NCI-H748 treated with DMSO at 0.1 percent for 48 hours (cell line): ENCODE results near the gene NME7.
"Not testable (repeated sequence)": the region's sequence is repeated elsewhere in the genome, so short reads cannot be mapped to it uniquely, and the experiment has no call there.

Experiments
- DNase-seq: peaks from one replicate; lab custom pipeline; 2025; lab: John Stamatoyannopoulos, UW

The NME7 gene

DNA sequence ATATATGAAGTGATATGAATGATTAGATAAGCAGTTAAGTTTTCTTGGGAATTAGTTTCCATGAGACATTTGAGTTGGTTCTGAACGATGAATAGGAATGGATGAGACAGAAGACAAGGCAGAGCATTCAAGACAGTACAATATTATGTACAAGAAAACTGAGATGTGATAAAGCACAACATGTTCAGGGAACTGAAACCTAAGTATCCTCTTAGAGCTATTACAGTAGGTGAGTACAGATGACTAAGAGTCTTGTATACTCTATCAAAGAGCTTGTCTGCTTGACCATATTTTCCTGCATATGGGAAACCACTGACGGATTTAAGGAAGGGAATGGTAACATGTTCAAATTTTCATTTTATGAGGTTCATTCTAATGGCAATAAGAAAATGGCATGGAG lies 61.6 kb downstream of the NME7 start:
- no peak for DNase-seq

DNA sequence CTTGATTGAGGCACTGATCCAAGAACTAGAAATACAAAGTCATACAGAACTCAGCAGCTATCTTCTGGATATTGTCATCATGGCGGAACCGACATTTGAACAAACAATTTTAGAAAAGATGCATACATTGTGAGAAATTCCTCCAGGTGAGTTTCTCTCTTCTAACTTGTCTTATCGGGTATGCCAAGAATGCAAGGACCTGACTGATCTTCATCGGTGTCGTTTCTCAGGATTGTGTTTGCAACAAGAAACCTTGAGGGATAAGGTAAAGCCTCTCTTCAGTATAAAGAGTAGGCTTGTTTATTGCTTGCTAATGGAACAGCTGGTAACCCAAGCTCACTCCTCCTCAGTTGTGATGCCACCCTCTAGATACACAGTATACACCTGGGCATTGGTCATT lies 62.2 kb downstream of the NME7 start:
- DNase-seq, result no peak

GRCh38 chr1:169300854-169301253 lies 66.7 kb downstream of the NME7 start:
- DNase-seq, result no peak

DNA sequence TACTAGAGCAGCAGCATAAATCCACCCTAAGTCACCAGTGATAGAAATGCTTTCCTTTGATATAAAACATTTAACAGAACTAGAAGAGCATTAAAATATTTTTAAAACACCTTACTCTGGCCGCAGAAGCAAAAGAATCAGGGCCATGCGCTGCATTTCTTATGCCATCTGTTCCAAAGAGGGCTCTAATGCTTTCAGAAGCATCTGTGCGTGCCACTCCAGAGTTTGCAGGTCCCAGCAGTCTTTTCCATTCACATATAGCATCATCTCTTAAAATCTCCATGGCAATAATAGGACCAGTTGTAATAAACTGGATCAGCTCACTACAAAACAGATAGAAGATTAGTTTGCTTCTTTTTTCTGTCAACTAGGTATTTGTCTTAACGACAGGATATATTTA lies 69.2 kb downstream of the NME7 start:
- no peak for DNase-seq

DNA sequence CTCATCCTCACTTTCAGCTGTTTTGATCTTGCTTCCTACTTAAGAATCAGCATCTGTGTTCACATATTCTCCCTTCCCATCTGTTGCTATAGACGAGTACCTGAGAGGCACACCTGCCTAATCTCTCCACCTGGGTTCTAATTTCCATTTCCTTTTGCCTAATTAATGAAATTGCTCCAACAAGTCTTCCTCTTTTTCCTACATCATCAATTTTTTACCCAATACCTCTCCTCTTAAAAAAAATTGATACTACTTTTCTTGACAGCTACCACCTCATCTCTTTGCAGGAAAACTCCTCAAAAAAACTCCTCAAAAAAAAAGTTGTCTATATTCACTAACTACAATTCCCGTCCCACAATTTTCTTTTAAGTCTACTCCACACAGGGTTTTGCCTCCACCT lies 71.8 kb downstream of the NME7 start:
- DNase-seq, result no peak

- no peak for DNase-seq
These were observed 72.2 kb downstream of the NME7 start for GRCh38 chr1:169295425-169295824.

DNA sequence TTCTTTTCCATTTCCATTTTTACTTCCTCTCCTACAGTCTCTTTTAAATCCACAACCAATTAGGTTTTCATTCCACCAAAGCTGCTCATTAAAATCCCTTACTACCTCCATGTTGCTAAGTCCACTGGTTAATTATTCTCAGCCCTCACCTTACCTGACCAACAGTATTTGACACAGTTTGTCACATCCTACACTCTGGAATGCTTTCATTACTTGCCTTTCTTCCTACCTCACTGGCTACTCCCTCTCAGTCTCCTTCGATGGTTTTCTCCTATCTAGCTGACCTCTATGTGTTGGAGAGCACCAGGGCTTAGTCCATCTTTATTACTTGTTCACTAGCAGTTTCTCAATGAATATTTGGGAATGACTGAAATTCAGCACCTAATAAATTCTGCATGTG lies 78.6 kb downstream of the NME7 start:
- no peak for DNase-seq

- DNase-seq, result no peak
These were observed 79.6 kb downstream of the NME7 start for GRCh38 chr1:169288011-169288414.

- no peak for DNase-seq
These were observed 80.3 kb downstream of the NME7 start for GRCh38 chr1:169287280-169287679.

DNA sequence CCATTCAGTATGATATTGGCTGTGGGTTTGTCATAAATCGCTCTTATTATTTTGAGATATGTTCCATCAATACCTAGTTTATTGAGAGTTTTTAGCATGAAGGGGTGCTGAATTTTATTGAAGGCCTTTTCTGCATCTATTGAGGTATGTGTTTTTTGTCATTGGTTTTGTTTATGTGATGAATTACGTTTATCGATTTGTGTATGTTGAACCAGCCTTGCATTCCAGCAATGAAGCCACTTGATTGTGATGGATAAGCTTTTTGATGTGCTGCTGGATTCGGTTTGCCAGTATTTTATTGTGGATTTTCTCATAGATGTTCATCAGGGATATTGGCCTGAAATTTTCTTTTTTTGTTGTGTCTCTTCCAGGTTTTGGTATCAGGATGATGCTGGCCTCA lies 86.0 kb downstream of the NME7 start:
- DNase-seq, result not testable (repeated sequence)

DNA sequence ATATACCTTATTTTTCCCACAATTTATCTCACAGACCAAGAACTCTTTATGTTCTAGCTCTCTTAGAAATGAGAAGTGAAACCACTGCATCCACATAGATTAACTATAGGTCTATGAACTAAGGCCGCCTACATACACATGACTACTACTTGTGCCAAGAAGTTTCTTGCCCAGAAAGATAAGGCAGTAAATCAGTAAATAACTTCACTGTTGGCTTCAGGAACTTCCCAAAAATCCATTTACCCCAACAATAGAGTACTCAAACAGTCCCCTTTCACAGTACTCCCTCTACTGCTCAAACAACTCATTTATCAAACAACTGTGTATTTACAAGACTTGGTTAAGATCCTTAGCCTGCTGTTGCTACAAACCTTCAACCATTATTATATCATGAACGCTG lies 96.5 kb downstream of the NME7 start:
- DNase-seq, result no peak

- no peak for DNase-seq
These were observed 101.5 kb downstream of the NME7 start for GRCh38 chr1:169266133-169266532.

- no peak for DNase-seq
These were observed 104.5 kb downstream of the NME7 start for GRCh38 chr1:169263059-169263458.

DNA sequence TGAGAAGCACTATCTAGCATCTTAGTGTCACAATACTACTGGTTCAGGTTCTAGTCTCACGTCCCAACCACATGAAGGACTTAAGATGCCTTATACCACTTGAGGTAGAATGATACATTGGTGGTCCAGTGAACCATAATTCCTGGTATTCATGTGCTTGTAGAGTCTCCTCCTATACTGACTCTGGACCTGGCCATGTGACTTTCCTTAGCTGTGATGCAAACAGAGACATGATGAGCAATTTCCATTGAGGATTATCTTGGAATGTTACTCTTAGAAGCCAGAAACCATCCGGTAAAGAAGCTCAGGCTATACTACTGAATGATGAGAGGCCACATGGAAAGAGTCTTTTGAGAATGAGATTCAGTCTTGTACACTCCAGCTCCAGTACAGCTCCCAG lies 105.7 kb downstream of the NME7 start:
- no peak for DNase-seq

DNA sequence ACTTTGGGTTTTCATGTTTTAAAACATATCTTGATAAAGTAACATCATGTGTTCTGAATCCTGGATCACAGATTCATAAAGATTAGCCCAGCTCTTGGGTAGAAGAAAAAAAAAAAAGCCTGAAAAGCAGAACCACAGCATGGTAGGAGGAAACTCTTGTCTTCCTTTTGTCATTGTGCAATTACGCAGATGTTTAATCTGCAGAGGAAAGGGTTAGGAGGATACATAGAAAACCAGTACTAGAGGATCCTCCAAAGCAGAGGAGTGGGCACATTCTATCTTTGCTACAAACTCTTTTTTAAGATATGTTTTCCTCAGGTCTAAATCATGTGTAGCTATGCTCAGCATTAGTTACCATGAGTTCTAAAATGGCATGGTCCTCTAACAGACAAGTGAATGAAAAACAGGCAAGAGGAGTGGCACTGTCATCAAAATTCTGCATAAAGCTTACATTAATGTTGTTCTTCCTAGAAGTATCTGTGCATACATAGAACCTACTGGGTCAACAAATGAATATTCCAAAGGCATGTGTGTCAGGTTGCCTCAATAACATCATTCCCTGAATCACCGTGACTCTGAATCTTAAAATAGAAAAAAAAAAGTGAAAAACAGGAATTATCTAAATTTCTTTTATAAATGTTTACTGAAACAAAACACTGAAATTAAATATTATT lies 107.0 kb downstream of the NME7 start:
- no peak for DNase-seq

- DNase-seq, result no peak
These were observed 107.8 kb downstream of the NME7 start for GRCh38 chr1:169259816-169260215.

DNA sequence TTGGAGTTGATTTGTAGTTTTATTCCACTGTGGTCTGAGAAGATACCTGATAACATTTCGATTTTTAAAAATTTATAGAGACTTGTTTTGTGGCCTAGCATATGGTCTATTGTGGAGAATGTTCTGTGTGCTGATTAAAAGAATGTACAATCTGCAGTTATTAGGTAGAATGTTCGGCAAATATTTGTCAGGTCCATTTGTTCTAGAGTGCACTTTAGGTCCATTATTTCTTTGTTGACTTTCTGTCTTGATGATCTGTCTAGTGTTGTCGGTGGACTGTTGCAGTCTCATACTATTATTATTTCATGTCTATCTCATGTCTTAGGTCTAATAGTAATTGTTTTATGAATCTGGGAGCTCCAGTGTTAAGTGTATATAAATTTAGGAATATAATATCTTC lies 116.8 kb downstream of the NME7 start:
- DNase-seq, result peak; percentile 71

GRCh38 chr1:169250022-169250421 lies 117.6 kb downstream of the NME7 start:
- DNase-seq, result no peak

GRCh38 chr1:169249611-169250010 lies 118.0 kb downstream of the NME7 start:
- DNase-seq, result no peak

DNA sequence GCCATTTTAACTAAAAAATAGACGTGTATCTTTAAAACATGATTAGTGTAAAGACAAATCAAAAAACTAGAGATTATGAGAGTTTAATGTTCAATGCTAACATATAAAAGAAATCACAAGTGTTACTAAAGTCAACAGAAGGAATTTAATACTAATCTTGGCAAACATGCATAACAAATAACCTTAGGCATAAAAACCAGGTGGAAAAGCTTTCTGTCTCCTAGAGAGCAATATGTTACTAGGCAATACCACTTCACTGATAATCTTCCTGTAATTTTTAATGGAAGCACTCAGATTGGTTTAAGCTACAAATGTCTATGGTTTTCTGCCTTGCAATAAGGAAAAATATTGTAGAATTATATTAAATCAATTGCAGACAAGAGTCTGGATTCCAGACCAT lies 121.9 kb downstream of the NME7 start:
- no peak for DNase-seq

- DNase-seq, result no peak
These were observed 127.0 kb downstream of the NME7 start for GRCh38 chr1:169240449-169241232.

DNA sequence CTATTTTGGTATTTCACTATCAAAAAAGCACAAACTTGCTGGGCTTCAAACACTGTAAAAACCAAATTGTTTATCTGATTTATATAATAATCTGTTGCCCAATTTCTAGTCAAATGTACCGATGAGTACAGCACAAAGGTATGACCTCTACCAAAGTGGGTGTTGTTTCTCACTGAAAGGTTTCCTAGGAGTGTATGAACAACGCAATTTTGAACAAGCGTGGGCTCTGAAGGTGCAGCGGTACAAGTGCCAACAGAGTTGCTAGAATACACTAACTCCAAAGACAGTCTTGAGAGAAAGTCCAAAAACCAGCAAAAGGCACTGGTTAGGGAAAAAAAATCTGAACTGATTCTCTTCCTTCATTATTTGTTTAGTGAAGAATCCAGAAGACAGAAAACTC lies 130.7 kb downstream of the NME7 start:
- DNase-seq, result no peak

DNA sequence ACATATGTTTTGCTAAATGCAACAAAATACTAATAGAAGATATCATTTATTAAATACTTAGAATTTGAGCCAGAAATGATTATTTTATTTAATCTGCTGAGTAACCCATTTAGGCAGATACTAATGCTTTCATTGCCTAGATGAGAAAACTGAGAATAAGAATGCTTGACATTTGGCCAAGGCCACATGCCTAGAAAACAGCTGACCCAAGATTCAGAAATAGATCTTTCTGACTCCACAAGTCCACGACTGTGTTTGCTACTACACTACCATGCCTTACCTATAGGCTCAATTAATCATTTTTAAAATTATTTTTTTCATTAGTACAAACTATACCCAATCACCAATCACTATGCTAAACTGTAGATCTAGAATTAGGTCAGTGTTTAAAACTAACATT lies 131.5 kb downstream of the NME7 start:
- DNase-seq, result no peak

DNA sequence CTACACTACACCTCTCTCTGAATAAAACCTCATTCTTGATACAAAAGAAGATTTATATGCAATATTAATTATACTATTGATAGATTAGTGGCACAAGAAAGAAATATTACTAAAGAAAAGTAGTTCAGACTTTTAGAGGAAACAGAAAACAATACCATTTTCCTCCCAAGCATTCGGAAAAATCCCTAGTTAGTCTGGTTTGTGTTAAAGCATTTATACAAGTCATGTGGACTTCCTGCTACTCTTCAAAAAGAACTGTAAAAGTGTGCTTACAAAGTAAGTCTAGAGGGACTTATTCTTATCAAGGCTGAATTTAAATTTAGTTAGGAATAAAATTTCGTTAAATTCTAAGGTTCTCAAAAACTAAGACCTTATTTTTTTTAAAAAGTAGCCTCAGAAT lies 132.0 kb downstream of the NME7 start:
- DNase-seq, result no peak
